MCF 10A (cell line): Measurements from ENCODE around the gene NRIP3. TPM values are rescaled to one million over a fixed set of nuclear protein-coding genes. Genes with fewer than 3 reads are reported as not detected.

Experiments used
- BruUV-seq: library from RNA; stranded (reverse); fragments of 400-500 nt; replicated peaks from 2 replicates; lab custom pipeline; 2021; lab: Mats Ljungman, UMichigan
- CTCF ChIA-PET: fragments of 300-600 bp; sonication (Branson Sonifier 250); formaldehyde crosslinking; extraction: SDS; loops from one replicate; lab custom pipeline; 2021; ENCODE audit warnings: antibody characterized with exemption, inconsistent platforms; lab: Yijun Ruan, JAX
- POLR2A ChIA-PET: fragments of 300-600, 350-650 bp; sonication (Branson Sonifier 250); formaldehyde crosslinking; extraction: SDS; loops from one replicate; lab custom pipeline; 2020; ENCODE audit warnings: antibody characterized with exemption, inconsistent platforms; lab: Yijun Ruan, JAX
- DNase-seq: peaks from one replicate; pipeline ENCODE4 v3.0.0-alpha.2; 2018; ENCODE audit not compliant: unreplicated experiment
- H3K27ac Mint-ChIP-seq: one replicate; pipeline ENCODE4 v1.8.0; 2022; ENCODE audit warnings: mild to moderate bottlenecking, low read depth, mixed read lengths; ENCODE audit not compliant: unreplicated experiment
- H3K27me3 Mint-ChIP-seq: one replicate; pipeline ENCODE4 v1.8.0; 2022; ENCODE audit warnings: mixed read lengths; ENCODE audit not compliant: insufficient read depth, unreplicated experiment
- H3K36me3 Mint-ChIP-seq: one replicate; pipeline ENCODE4 v1.8.0; 2022; ENCODE audit warnings: mild to moderate bottlenecking, moderate library complexity, mixed read lengths; ENCODE audit not compliant: insufficient read depth, unreplicated experiment
- H3K4me1 Mint-ChIP-seq: one replicate; pipeline ENCODE4 v1.8.0; 2022; ENCODE audit warnings: mixed read lengths; ENCODE audit not compliant: insufficient read depth, unreplicated experiment
- H3K4me3 Mint-ChIP-seq: one replicate; pipeline ENCODE4 v1.8.0; 2022; ENCODE audit warnings: mild to moderate bottlenecking, moderate library complexity, mixed read lengths; ENCODE audit not compliant: unreplicated experiment
- H3K9me3 Mint-ChIP-seq: one replicate; pipeline ENCODE4 v1.8.0; 2022; ENCODE audit warnings: mixed read lengths; ENCODE audit not compliant: unreplicated experiment
- intact Hi-C: fragments of 100-400 bp; cut with micrococcal nuclease; formaldehyde crosslinking; loops from 2 replicates; pipeline ENCODE4 v1.14.1; 2022
- total RNA-seq: library from RNA; stranded (reverse); gene quantifications from 2 replicates; pipeline ENCODE4 v1.2.3, GENCODE V29; 2022
- TF ChIP-seq, protein P1 (sequence below): fragments of 200-600 bp; IDR thresholded peaks from one replicate; pipeline ENCODE4 v1.8.0; 2022; ENCODE audit warnings: antibody characterized with exemption, mild to moderate bottlenecking; ENCODE audit not compliant: unreplicated experiment

NRIP3 gene
- total RNA-seq, 1 experiment from 2014 or later: 0.19 TPM

DNA sequence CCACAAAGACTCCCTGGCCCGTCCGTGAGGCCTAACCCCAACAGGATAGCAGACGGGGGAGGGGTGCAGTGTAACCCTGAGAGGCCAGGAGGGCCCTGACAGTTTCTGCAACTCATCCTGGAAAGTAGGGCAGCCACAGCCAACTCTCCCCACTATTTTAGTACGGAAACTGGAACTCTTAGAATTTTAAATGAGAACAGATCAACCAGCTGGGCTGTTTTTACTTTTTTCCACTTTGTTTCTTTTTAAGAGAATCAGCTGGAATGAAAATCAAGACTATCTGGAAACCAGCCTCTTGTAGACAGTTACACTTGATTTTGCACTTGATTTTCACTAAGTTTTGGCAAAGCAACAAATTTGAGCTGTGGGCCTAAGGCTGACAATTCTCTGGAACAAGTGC, 42.7 kb upstream of the NRIP3 start:
- DNase-seq: no peak
- TF ChIP-seq, protein P1, sequence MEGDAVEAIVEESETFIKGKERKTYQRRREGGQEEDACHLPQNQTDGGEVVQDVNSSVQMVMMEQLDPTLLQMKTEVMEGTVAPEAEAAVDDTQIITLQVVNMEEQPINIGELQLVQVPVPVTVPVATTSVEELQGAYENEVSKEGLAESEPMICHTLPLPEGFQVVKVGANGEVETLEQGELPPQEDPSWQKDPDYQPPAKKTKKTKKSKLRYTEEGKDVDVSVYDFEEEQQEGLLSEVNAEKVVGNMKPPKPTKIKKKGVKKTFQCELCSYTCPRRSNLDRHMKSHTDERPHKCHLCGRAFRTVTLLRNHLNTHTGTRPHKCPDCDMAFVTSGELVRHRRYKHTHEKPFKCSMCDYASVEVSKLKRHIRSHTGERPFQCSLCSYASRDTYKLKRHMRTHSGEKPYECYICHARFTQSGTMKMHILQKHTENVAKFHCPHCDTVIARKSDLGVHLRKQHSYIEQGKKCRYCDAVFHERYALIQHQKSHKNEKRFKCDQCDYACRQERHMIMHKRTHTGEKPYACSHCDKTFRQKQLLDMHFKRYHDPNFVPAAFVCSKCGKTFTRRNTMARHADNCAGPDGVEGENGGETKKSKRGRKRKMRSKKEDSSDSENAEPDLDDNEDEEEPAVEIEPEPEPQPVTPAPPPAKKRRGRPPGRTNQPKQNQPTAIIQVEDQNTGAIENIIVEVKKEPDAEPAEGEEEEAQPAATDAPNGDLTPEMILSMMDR: no peak
- ChIA-PET CTCF (interaction anchor here (0.7 kb wide), 2 partner anchors 21 to 123 kb away, joined by 3 to 4 read pairs; no protein-coding TSS in a partner anchor), POLR2A (no interaction called here)
- Mint-ChIP-seq H3K36me3 (no peaks in the 10 kb centered on the region), H3K4me1 (no peaks in the 10 kb centered on the region), H3K4me3 (no peak overlapping the region), H3K27ac (no peak overlapping the region), H3K27me3 (no peaks in the 10 kb centered on the region), H3K9me3 (no peaks in the 10 kb centered on the region)
- intact Hi-C loops: no loop called here
- no TSS peak for BruUV-seq

DNA sequence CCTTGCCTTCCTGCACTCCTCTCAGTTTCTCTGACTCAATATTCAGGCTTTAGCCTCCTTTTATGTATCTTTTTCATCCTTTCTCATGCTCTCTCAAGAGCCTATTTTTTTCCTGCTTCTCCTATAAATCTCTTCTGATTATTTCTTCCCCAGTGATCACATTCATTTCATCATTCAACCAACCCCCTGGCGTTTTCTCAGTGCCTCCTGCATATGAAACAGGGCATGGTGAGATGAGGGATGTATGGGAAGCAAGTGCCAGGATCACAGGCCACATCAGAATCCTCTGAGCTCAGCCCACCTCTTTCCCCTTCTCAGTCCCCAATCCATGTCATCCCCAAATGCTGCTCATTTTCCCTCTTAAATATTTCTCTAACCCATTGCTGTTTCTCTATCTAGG, 38.7 kb upstream of the NRIP3 start:
- POLR2A ChIA-PET: no interaction called here
- no peaks in the 10 kb centered on the region for H3K9me3 Mint-ChIP-seq
- H3K27ac Mint-ChIP-seq: no peak overlapping the region
- no peak for DNase-seq
- H3K36me3 Mint-ChIP-seq: no peaks in the 10 kb centered on the region
- H3K27me3 Mint-ChIP-seq: no peaks in the 10 kb centered on the region
- BruUV-seq: no TSS peak
- intact Hi-C loops: no loop called here
- no peak overlapping the region for H3K4me3 Mint-ChIP-seq
- peaks cover 11% of the 10 kb centered on the region for H3K4me1 Mint-ChIP-seq
- TF ChIP-seq, protein P1: no peak
- CTCF ChIA-PET: interaction anchor here (1.0 kb wide), 1 partner anchor 27 kb away, joined by 4 read pairs; no protein-coding TSS in a partner anchor

DNA sequence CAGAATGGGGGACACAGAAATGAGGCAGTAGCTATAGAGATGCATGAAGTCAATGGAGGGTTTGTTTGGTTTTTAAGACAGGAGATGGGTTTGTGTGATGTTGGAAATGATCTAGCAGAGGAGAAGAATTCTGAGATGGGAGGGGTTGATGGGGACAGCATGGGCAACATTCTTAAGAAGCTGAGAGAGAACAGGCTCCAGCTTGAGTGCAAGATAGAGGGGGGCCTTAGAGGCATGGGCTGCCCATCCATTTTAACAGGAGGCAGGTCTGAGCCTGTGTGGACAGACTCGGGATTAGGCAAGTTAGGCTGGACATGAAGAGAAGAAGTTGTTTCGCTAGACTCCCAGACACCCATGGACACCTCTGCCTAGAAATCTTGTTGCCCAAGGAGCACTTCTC, 37.9 kb upstream of the NRIP3 start:
- Mint-ChIP-seq H3K4me1 (peaks cover 11% of the 10 kb centered on the region), H3K36me3 (no peaks in the 10 kb centered on the region), H3K9me3 (no peaks in the 10 kb centered on the region), H3K4me3 (no peak overlapping the region), H3K27me3 (no peaks in the 10 kb centered on the region), H3K27ac (no peak overlapping the region)
- TF ChIP-seq, protein P1: no peak
- CTCF ChIA-PET: interaction anchor here (0.5 to 1.0 kb wide), 3 partner anchors 26 to 465 kb away, joined by 3 to 4 read pairs (median 4); no protein-coding TSS in a partner anchor
- DNase-seq: no peak
- POLR2A ChIA-PET: interaction anchor here (0.6 kb wide), 1 partner anchor 717 kb away, joined by 3 read pairs; no protein-coding TSS in a partner anchor
- intact Hi-C loops: no loop called here
- BruUV-seq: no TSS peak

DNA sequence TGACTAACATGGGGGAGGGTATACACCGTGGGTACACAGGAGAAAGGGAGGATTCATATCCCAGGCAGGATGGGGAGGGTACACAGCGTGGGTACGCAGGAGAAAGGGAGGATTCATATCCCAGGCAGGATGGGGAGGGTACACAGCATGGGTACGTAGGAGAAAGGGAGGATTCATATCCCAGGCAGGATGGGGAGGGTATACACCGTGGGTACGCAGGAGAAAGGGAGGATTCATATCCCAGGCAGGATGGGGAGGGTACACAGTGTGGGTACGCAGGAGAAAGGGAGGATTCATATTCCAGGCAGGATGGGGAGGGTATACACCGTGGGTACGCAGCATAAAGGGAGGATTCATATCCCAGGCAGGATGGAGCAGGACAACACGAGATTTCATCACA, 36.6 kb upstream of the NRIP3 start:
- ChIA-PET POLR2A (no interaction called here), CTCF (interaction anchor here (0.7 kb wide), 1 partner anchor 93 kb away, joined by 3 read pairs; no protein-coding TSS in a partner anchor)
- H3K9me3 Mint-ChIP-seq: no peaks in the 10 kb centered on the region
- no peaks in the 10 kb centered on the region for H3K27me3 Mint-ChIP-seq
- peaks cover 11% of the 10 kb centered on the region for H3K4me1 Mint-ChIP-seq
- TF ChIP-seq, protein P1: no peak
- no peak overlapping the region for H3K4me3 Mint-ChIP-seq
- no peak for DNase-seq
- no peaks in the 10 kb centered on the region for H3K36me3 Mint-ChIP-seq
- no TSS peak for BruUV-seq
- intact Hi-C loops: no loop called here
- H3K27ac Mint-ChIP-seq: no peak overlapping the region
